NCI-H2171 treated with DMSO at 0.1 percent for 48 hours (cell line): ENCODE measurements around the gene ABCG1.
"Not testable (repeated sequence)": the region's sequence is repeated elsewhere in the genome, so short reads cannot be mapped to it uniquely, and the experiment has no call there.

Experiments
- DNase-seq: peaks from one replicate; lab custom pipeline; 2025; lab: John Stamatoyannopoulos, UW

Gene ABCG1

DNA sequence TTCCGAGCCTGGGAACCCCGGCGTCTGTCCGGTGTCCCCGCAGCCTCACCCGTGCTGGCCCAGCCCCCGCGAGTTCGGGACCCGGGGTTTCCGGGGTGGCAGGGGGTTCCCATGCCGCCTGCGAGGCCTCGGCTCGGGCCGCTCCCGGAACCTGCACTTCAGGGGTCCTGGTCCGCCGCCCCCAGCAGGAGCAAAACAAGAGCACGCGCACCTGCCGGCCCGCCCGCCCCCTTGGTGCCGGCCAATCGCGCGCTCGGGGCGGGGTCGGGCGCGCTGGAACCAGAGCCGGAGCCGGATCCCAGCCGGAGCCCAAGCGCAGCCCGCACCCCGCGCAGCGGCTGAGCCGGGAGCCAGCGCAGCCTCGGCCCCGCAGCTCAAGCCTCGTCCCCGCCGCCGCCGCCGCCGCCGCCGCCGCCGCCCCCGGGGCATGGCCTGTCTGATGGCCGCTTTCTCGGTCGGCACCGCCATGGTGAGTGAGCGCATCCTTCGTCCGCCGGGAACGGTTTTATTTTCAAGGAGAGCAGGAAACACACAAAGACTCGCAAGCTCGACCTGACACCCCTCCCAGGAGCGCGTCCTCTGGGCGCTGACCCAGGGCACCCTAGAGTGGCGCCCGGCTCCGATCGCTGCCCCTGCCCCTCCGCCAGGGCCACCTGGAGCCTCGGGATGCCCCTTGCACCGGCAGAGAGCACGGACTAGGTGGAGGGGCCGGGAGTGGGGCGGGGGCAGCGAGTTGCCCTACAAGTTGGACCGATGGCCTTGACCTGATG lies at the start of gene ABCG1:
Gene ABCG1 (plus strand): TSS at position 305 of the 770 bp plus-strand sequence. CDS start 123 bp downstream, at position 428.
- DNase-seq, result peak; percentile 12

GRCh38 chr21:42169758-42170157 lies 49.2 kb upstream of the ABCG1 start:
- DNase-seq, result no peak

DNA sequence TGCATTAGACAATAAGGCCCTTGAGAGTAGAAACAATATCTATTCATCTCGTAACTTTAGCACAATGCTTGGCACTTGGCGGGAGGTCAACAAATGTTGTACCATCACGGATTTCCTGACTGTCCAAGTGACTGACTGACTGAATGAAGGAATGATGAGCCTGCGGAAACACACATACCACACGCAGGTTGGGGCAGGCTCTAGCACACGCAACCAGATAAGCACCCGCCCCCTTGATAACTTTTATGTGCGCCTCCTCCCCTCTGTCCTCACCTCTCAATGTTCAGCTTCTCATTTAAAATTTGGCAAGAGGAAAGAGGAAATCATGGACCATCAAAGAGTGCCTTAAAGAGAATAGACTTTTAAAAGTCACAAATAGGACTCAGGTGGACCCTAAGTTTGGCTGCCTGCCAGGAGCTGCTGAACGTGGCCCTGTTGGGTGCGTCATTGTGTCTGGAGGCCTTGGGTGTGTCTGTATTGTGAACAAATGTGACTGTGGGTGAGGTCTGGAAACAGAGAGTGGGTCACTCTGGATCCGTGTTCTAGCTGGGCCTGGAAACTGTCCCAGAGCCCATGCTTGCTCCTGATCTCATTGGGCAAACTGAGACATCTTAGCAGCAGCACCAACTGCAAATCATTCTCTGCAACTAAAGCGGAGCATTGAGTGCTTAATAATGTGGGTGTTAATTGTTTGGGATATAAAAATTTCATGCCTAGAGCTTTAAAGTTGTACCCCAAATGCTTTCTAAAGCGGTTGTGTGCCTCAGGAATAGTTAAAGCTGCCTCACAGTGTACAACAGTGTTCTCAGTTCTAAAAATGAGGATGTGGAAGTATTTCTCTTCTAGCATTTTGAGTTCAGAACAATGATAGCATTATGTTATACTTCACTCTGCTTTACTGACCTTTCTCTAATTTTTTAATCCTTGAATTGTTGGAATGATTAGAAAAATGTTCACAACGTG lies 47.6 kb upstream of the ABCG1 start:
- no peak for DNase-seq

DNA sequence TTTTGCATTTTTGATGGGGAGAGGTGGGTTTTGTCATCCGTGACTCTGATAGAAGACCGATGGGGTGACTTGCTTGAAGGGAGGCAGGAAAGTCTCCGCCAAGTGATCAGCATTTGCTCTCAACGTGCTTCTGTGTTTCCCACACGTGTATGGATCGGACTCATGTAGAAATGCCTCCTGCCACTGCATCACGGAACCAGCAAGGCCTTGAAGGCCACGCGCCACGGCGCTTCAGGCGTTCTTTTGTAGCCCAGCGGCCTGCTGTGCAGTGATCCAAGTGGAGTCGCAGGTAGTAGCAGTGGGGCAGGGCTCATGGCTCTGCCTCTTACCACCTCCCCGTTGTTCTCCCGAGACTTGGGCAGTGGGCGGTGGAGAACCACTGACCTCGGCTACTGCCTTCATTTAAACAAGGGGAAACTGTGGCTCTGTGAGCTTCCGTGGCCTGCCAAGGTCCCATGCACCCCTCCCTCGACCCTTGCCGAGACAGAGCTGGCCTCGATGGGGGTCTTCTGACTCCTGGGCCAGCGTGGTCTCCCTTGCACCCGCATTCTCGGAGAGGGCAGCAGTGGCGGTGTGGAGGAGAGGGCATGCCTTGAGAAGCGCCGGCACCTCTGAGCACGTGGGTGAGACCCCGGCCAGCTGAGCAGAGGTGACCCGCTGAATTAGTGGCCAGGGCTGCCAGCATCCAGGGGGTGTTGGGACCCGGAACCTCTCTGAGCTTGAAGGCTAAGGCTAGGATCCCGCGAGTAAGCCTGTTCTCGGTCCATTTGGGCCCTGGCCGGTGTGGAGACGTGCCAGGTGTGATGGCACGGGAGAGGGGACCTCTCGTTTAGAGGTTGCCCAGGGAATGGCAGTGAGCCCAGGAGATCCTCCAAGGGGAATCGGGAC lies 46.1 kb upstream of the ABCG1 start:
- DNase-seq, result no peak

- DNase-seq, result peak; percentile 95
Observed at GRCh38 chr21:42174173-42174572, 44.8 kb upstream of the ABCG1 start.

DNA sequence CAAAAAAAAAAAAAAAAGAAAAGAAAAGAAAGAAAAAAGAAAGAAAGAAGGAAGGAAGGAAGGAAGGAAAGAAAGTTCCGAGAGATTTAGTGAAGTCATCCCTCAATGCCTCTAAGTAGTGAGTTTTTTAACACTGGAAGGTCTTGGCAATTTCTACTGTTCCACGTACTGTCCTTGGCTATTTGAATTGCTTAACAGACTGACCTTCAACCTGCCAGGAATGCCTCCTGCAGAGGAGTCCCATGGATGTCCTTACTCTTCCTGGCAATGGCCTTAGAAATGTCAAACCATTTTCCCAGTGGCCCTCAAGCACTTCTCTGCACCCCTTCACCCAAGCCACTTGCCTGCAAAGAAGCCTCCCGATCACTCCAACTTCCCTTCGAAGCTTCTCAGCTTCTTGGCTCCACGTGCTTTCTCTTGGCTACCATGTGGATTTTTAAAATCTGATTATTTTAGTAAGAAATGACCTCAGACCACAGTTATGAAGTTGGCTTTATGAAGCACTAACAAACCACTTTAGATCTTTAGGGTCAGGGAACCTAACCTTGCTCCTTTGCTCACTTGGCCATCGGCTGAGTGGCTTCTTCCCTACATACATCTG lies 43.7 kb upstream of the ABCG1 start:
- DNase-seq, result no peak

- DNase-seq, result no peak
Observed at GRCh38 chr21:42176859-42177258, 42.1 kb upstream of the ABCG1 start.

DNA sequence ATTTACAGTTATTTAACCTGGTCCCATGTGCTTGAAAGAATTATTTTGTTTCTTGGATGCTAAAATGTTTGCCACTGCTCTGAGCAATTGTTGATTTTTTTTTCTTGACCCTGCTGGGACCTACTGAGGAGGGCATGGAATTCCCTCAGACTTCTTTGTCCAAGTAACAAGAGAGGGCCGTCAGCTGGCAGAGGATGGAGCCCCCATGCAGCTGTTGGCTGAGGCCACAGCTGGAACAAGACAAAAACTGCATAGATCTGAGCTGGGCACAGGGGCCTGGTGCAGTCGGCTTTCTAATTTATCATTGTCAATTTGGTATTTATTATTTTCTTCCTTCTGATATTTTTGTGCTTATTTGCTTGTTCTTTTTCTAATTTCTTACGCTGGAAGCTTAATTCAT lies 39.6 kb upstream of the ABCG1 start:
- DNase-seq, result no peak

DNA sequence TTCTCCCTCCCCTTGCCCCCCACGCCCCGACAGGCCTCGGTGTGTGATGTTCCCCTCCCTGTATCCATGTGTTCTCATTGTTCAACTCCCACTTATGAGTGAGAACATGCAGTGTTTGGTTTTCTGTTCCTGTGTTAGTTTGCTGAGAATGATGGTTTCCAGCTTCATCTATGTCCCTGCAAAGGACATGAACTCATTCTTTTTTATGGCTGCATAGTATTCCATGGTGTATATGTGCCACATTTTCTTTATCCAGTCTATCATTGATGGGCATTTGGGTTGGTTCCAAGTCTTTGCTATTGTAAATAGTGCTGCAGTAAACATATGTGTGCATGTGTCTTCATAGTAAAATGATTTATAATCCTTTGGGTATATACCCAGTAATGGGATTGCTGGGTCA lies 38.9 kb upstream of the ABCG1 start:
- not testable (repeated sequence) for DNase-seq

DNA sequence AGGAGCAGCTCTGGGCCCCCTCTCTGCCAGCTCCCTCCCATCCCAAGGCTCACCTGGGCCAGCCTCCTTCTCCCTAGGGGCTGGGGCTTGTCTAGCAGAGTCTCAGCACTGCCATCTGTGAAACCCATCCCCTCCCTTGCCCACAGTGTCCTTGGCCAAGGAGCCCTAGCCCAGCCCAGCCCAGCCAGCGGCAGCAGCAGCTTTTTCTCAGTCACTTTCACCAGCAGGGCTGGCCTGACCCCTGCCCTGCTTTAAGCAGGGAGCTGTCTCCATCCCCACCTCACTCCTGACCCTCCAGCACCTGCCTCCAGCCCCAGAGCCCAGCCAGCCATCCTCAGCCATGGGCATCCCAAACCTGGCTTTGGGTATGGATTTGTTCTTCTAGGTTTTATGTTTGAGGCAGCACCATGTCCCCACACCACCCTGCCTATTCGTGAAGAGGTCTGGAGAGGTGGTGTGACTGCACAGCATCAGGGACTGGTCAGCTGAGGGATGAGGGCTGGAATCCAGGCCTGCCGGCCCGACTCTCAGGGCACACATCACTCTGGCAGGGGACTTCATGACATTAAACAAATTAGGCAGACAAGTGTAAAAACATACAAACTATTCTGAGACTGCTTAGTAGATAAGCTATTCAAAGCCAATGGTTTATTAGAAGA lies 36.1 kb upstream of the ABCG1 start:
- DNase-seq, result no peak

GRCh38 chr21:42183374-42184266 lies 35.3 kb upstream of the ABCG1 start:
- no peak for DNase-seq

DNA sequence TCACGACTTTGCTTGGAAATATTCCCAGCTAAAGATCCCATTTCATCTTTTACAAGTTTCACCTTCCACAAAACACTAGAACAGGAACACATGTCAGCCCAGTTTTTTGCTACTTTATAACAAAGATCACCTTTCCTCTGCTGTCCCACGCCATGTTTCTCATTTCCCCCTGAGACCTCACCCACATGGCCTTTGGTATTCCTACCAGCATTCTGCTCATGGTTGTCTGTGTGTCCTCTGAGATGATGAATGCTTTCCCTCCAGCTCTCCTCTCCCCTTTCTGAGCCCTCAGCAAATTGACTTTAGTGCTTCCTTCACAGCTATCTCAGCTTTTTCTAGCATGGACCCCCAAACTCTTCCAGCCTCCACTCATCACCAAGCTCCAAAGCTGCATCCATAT lies 32.3 kb upstream of the ABCG1 start:
- DNase-seq, result peak; percentile 19

DNA sequence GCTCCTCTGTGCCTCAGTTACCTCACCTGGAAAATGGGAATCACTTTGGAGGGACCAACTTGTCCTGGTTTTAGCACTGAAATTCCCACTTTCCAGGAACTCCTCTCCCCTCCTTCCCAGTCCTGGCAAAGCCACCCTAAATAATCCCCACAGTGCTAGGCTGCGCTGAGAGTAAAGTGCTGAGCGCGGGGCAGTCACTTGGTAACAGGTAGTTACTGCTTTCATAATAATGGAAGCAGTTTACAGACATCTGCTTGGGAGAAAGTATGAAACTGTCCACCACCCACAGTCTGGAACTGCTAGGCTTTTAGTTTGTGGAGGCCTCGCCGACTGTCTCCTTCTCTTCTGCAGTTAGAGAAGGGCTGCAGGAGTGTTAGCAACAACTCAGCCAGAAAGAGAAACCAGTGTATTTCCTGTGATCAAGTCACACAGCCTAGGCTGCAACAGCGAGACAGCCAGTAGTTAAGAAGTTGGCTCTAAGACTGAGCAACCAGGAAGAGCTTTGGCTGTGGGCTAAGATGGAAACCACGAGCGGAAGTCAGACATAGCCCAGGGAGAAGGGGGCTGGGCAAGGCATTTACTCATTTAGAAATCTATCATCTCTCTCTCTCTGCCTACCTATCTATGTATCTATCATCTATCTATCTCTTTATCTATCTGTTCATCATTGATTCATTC lies 30.8 kb upstream of the ABCG1 start:
- DNase-seq, result no peak

DNA sequence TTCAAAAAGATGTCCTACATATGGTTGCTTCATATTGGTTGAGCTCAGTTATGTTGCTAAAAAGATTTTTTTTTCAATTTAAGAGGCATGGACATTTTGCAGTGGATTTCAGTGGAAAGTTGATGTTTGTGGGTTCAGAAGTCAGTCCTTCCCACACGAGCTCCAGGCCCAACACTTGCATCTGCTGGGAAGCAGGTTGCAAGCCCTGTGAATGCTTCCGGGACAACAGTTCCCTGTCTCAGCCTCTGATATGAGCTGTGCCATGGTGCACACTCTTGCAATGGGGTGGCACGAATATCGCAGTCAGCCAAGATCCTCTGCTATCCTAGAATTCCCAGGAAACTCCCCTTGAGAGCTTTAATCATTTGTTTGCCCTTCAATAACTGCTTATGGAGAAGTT lies 30.3 kb upstream of the ABCG1 start:
- DNase-seq, result no peak

GRCh38 chr21:42189431-42189830 lies 29.5 kb upstream of the ABCG1 start:
- no peak for DNase-seq

GRCh38 chr21:42189860-42190485 lies 29.0 kb upstream of the ABCG1 start:
- DNase-seq, result no peak

DNA sequence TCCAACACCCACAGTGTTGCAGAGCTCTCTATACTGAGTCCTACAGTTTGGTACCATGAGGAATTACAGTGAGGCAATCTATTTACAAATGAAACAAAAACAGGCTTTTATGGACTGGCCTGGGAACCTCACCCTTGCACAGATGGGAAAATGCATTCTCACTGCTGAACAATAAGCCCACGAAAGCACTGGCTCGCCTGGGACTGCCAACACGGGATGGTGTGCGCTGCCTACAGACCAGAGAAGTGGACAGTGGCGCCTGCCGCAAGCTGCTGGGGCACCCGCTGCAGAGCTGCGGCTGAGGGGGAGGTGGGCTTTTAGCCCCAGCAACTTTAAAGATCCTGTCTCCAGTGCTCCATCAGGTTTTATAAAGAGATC lies 28.5 kb upstream of the ABCG1 start:
- no peak for DNase-seq

DNA sequence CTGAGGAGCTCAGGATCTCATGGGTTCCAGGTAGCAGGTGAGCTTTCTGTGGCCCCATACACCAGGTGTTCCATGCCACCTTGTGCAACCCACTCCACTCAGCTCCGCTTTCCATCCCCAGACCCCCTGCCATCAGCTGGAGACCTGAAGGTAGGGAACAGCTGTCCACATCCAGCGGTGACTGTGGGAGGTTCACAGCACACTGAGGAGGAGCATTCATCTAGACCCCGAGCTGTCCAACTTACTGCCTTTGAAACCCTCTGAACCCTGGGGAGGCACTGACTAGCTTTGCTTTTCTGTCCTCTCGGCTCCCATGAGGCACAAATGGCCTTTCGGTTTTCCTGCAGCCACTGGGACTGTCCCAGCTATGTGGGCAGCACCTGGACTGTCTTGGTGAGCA lies 27.9 kb upstream of the ABCG1 start:
- DNase-seq, result no peak
